ENCODE results near the gene BICD1.

- no peak for TF ChIP-seq REST (IDR thresholded peaks at IDR 0.05; ENCODE audit: low read depth, low read length)
- TF ChIP-seq ELF1 (IDR thresholded peaks at IDR 0.05), result no peak
- no peak for TF ChIP-seq CTCF (IDR thresholded peaks at IDR 0.05)
- no peak for TF ChIP-seq GABPA (IDR thresholded peaks at IDR 0.05; ENCODE audit: low read depth)
- no peak for TF ChIP-seq TEAD4 (IDR thresholded peaks at IDR 0.05; ENCODE audit: borderline replicate concordance, insufficient read depth)
These were observed 160.1 kb downstream of the BICD1 start for GRCh38 chr12:32266756-32267155.
